ENCODE results near the gene GCGR. TPM values are rescaled to one million over a fixed set of nuclear protein-coding genes. Genes with fewer than 3 reads are reported as not detected.
"Not testable (repeated sequence)": the region's sequence is repeated elsewhere in the genome, so short reads cannot be mapped to it uniquely, and the experiment has no call there.

Gene GCGR
- total RNA-seq, 2 experiments from 2014 or later = not detected

- peaks cover 7% of the 10 kb centered on the region for H3K36me3 Mint-ChIP-seq (ENCODE audit: low read depth)
- peaks cover 12% of the 10 kb centered on the region for H3K36me3 ChIP-seq (ENCODE audit: insufficient read depth, low read length)
- H3K4me1 ChIP-seq (ENCODE audit: insufficient read depth, low read length) = peaks cover 4% of the 10 kb centered on the region
- no peaks in the 10 kb centered on the region for H3K9me3 Mint-ChIP-seq
- peaks cover 1% of the 10 kb centered on the region for H3K4me1 Mint-ChIP-seq (ENCODE audit: low read depth)
- no peaks in the 10 kb centered on the region for H3K27me3 ChIP-seq (ENCODE audit: control insufficient read depth in 1 of 2, insufficient read depth in 2 of 2, low read length in 2 of 2)
- no peak for DNase-seq
- no peak overlapping the region for H3K4me3 ChIP-seq (ENCODE audit: low read length)
- no peak overlapping the region for H3K27ac ChIP-seq (ENCODE audit: low read depth in 1 of 2, low read length in 2 of 2)
- CTCF ChIA-PET = no interaction called here
- intact Hi-C loops (cut with DNase I, micrococcal nuclease) = no loop called here
- H3K27me3 Mint-ChIP-seq = no peaks in the 10 kb centered on the region
- POLR2A ChIA-PET = no interaction called here
- no peak overlapping the region for H3K4me3 Mint-ChIP-seq
- no peak for TF ChIP-seq CTCF (IDR thresholded peaks at IDR 0.05)
- no peak overlapping the region for H3K27ac Mint-ChIP-seq
- peaks cover 0 to 9% of the 10 kb centered on the region in 2 experiments for H3K9me3 ChIP-seq (ENCODE audit: control insufficient read depth in 1 of 2, insufficient read depth in 1 of 2, low read length in 2 of 2)
- no peak for ATAC-seq (ENCODE audit: poor library complexity)
Measured at GRCh38 chr17:81838753-81839255, 34.9 kb downstream of the GCGR start.

DNA sequence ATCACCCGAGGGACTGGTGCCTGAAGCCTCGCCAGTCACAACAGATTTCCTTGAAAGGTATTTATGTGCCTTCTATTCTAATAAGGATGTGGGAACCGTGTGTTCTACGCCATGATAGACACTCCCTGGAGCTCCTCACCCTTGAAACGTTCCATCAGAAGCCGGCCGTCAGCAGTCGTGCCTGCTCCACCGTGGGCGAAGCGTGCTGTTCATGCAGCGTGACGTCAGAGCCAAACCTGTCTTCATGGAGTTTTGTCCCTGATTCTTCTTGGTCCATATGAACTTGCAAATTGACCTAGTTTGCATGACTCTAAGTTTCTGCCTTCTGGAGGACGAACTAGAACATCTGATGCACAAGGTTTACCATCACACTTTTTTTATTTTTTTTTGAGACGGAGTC, 35.4 kb downstream of the GCGR start:
- Mint-ChIP-seq H3K27ac (no peak overlapping the region), H3K27me3 (no peaks in the 10 kb centered on the region), H3K4me1 (ENCODE audit: low read depth) (no peaks in the 10 kb centered on the region), H3K36me3 (ENCODE audit: low read depth) (peaks cover 10% of the 10 kb centered on the region), H3K4me3 (no peak overlapping the region), H3K9me3 (no peaks in the 10 kb centered on the region)
- Histone ChIP-seq H3K27me3 (ENCODE audit: control insufficient read depth in 1 of 2, insufficient read depth in 2 of 2, low read length in 2 of 2) (no peaks in the 10 kb centered on the region), H3K36me3 (ENCODE audit: insufficient read depth, low read length) (peaks cover 17% of the 10 kb centered on the region), H3K4me3 (ENCODE audit: low read length) (no peak overlapping the region), H3K27ac (ENCODE audit: low read depth in 1 of 2, low read length in 2 of 2) (no peak overlapping the region), H3K4me1 (ENCODE audit: insufficient read depth, low read length) (no peaks in the 10 kb centered on the region), H3K9me3 (ENCODE audit: control insufficient read depth in 1 of 2, insufficient read depth in 1 of 2, low read length in 2 of 2) (peaks cover 0 to 12% of the 10 kb centered on the region in 2 experiments)
- TF ChIP-seq CTCF (IDR thresholded peaks at IDR 0.05) = no peak
- POLR2A ChIA-PET = no interaction called here
- DNase-seq (no peak), ATAC-seq (ENCODE audit: poor library complexity) (no peak)
- CTCF ChIA-PET = no interaction called here
- intact Hi-C loops (cut with DNase I, micrococcal nuclease) = no loop called here

GRCh38 chr17:81840059-81840458, 36.1 kb downstream of the GCGR start:
- H3K27ac ChIP-seq (ENCODE audit: low read depth in 1 of 2, low read length in 2 of 2); ATAC-seq (ENCODE audit: poor library complexity); H3K27ac Mint-ChIP-seq; H3K4me3 ChIP-seq (ENCODE audit: low read length); H3K4me1 Mint-ChIP-seq (ENCODE audit: low read depth); H3K27me3 ChIP-seq (ENCODE audit: control insufficient read depth in 1 of 2, insufficient read depth in 2 of 2, low read length in 2 of 2); H3K4me3 Mint-ChIP-seq; H3K27me3 Mint-ChIP-seq; CTCF ChIA-PET; H3K4me1 ChIP-seq (ENCODE audit: insufficient read depth, low read length); intact Hi-C loops (cut with DNase I, micrococcal nuclease); DNase-seq; H3K9me3 Mint-ChIP-seq: not testable (repeated sequence)
- peaks cover 18% of the 10 kb centered on the region for H3K36me3 Mint-ChIP-seq (ENCODE audit: low read depth)
- POLR2A ChIA-PET = interaction anchor here (0.6 kb wide), 1 partner anchor 26 kb away, joined by 5 read pairs; no protein-coding TSS in a partner anchor
- H3K36me3 ChIP-seq (ENCODE audit: insufficient read depth, low read length) = peaks cover 24% of the 10 kb centered on the region
- H3K9me3 ChIP-seq (ENCODE audit: control insufficient read depth in 1 of 2, insufficient read depth in 1 of 2, low read length in 2 of 2) = peaks cover 0 to 12% of the 10 kb centered on the region in 2 experiments

Measured in CD4-positive, alpha-beta T cell (primary cell).